Measurements from ENCODE around the gene PPIA. TPM values are rescaled to one million over a fixed set of nuclear protein-coding genes. Genes with fewer than 3 reads are reported as not detected.
A peak's percentile ranks its signal among the peaks of the same experiment; 100 is the strongest.
"Not testable (repeated sequence)": the region's sequence is repeated elsewhere in the genome, so short reads cannot be mapped to it uniquely, and the experiment has no call there.

PPIA gene
- total and polyA plus RNA-seq, 9 donors = 718 to 1,341 (median 860) TPM

GRCh38 chr7:44814919-44815318, 18.4 kb downstream of the PPIA start:
- no peaks in the 10 kb centered on the region for H3K27me3 ChIP-seq (ENCODE audit: control insufficient read depth, insufficient read depth, low read length)
- H3K9me3 ChIP-seq (replicated peaks; ENCODE audit: control insufficient read depth, low read depth, low read length) = no peaks in the 10 kb centered on the region
- no peaks in the 10 kb centered on the region for H3K36me3 ChIP-seq (ENCODE audit: control insufficient read depth, insufficient read depth, low read length)
- H3K27ac ChIP-seq (ENCODE audit: low read length) = no peak overlapping the region
- no peak overlapping the region for H3K4me3 ChIP-seq (ENCODE audit: low read length)
- H3K4me1 ChIP-seq (ENCODE audit: control insufficient read depth, insufficient read depth, low read length) = no peaks in the 10 kb centered on the region
- 71% methylated on average over 2 of the region's 2 CpGs for WGBS (ENCODE audit: insufficient coverage)
- no peak for DNase-seq

- H3K36me3 ChIP-seq (ENCODE audit: control insufficient read depth, insufficient read depth, low read length) = peaks cover under 1% of the 10 kb centered on the region
- WGBS (ENCODE audit: insufficient coverage) = no CpG with 5 or more reads among the region's 2 CpGs
These were observed 22.8 kb downstream of the PPIA start for GRCh38 chr7:44819292-44819691.

GRCh38 chr7:44823255-44823781, 26.8 kb downstream of the PPIA start:
- no peak overlapping the region for H3K4me3 ChIP-seq (ENCODE audit: low read length)
- H3K27ac ChIP-seq (ENCODE audit: low read length) = no peak overlapping the region
- H3K4me1 ChIP-seq (ENCODE audit: control insufficient read depth, insufficient read depth, low read length) = no peaks in the 10 kb centered on the region
- DNase-seq = no peak
- H3K36me3 ChIP-seq (ENCODE audit: control insufficient read depth, insufficient read depth, low read length) = peaks cover 18% of the 10 kb centered on the region
- WGBS (ENCODE audit: insufficient coverage) = 12% methylated on average over 1 of the region's 5 CpGs
- no peaks in the 10 kb centered on the region for H3K9me3 ChIP-seq (replicated peaks; ENCODE audit: control insufficient read depth, low read depth, low read length)
- H3K27me3 ChIP-seq (ENCODE audit: control insufficient read depth, insufficient read depth, low read length) = no peaks in the 10 kb centered on the region

More at GRCh38 chr7:44819292-44819691, 22.8 kb downstream of the PPIA start:
- Histone ChIP-seq H3K27ac (ENCODE audit: low read length) (no peak overlapping the region), H3K9me3 (replicated peaks; ENCODE audit: control insufficient read depth, low read depth, low read length) (no peaks in the 10 kb centered on the region), H3K4me1 (ENCODE audit: control insufficient read depth, insufficient read depth, low read length) (no peaks in the 10 kb centered on the region), H3K4me3 (ENCODE audit: low read length) (no peak overlapping the region), H3K27me3 (ENCODE audit: control insufficient read depth, insufficient read depth, low read length) (no peaks in the 10 kb centered on the region)
- DNase-seq = no peak

DNA sequence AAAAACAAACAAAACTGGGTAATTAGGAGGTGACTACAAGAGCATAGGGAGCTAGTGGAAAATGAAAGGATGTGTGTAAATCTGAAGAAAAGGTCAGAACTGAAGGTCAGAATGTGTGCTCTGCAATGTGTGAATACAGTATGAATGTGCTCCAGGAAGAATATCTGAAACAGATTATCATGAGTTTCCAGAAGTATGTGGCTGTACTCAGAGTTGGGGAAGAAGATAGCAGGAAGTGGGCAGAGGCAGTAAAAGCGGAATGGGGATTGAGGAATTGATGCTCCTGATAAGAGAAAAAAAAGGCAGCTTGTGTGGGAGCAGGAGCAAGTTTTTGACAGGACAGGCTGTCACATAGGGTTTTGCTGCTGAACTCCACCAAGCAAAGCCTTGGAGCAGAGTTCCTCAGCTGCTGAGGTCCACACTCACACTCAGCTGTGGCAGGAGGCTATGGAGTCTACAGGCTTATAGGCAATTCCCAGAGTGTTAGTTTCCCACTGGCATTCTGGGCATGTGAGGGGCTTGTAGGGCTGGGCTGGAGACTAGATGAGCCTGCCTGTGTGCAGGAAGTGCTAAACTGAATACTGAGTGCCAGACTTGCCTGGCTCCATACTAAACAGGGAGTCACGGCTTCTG, 28.5 kb downstream of the PPIA start:
- H3K9me3 ChIP-seq (replicated peaks; ENCODE audit: control insufficient read depth, low read depth, low read length) = no peaks in the 10 kb centered on the region
- WGBS (ENCODE audit: insufficient coverage) = 63% methylated on average over 1 of the region's 2 CpGs
- no peak overlapping the region for H3K4me3 ChIP-seq (ENCODE audit: low read length)
- H3K36me3 ChIP-seq (ENCODE audit: control insufficient read depth, insufficient read depth, low read length) = peaks cover 34% of the 10 kb centered on the region
- no peak for DNase-seq
- no peaks in the 10 kb centered on the region for H3K4me1 ChIP-seq (ENCODE audit: control insufficient read depth, insufficient read depth, low read length)
- no peak overlapping the region for H3K27ac ChIP-seq (ENCODE audit: low read length)
- H3K27me3 ChIP-seq (ENCODE audit: control insufficient read depth, insufficient read depth, low read length) = no peaks in the 10 kb centered on the region

DNA sequence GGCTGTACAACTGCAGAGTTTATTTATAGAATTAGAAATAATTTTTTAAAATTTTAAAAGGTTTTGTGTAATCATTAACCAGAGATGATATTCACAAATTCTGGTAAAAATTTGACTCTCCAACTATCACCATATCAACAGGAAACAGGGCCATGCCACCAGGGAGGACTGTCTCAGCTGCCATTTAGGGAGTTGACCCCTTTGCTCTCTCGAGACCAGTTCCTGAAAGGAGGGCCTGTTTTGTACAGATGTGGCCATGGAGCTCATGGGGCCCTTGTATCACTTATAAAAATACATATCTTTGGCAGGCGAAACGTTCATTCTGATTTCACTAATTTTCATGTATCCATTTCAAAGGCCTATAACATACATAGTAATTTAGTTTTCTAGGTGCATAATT, 31.1 kb downstream of the PPIA start:
- WGBS (ENCODE audit: insufficient coverage) = no CpG with 5 or more reads among the region's 3 CpGs
- H3K27ac ChIP-seq (ENCODE audit: low read length) = no peak overlapping the region
- no peaks in the 10 kb centered on the region for H3K9me3 ChIP-seq (replicated peaks; ENCODE audit: control insufficient read depth, low read depth, low read length)
- H3K4me3 ChIP-seq (ENCODE audit: low read length) = no peak overlapping the region
- peaks cover 43% of the 10 kb centered on the region for H3K36me3 ChIP-seq (ENCODE audit: control insufficient read depth, insufficient read depth, low read length)
- H3K4me1 ChIP-seq (ENCODE audit: control insufficient read depth, insufficient read depth, low read length) = no peaks in the 10 kb centered on the region
- no peaks in the 10 kb centered on the region for H3K27me3 ChIP-seq (ENCODE audit: control insufficient read depth, insufficient read depth, low read length)
- DNase-seq = no peak

DNA sequence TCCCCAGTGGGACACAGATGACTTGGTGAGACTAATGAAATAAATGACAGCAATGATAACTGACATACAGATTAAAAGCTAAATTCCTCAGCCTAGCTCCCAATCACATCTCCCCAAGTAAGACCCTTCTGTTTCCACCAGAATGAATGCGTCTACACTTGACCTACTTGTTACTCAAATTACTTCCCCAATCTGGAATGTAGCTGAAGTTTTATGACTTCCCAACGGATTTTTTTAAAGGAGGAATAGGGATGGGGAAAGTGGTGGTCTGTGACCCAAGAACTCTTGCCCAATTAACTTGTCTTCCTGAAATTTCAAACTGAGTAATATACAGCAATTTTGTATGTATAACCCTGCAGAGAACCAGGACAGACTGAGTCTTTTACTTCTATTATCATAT, 42.3 kb downstream of the PPIA start:
- Histone ChIP-seq H3K27me3 (ENCODE audit: control insufficient read depth, insufficient read depth, low read length) (no peaks in the 10 kb centered on the region), H3K4me1 (ENCODE audit: control insufficient read depth, insufficient read depth, low read length) (no peaks in the 10 kb centered on the region), H3K36me3 (ENCODE audit: control insufficient read depth, insufficient read depth, low read length) (peaks cover 40% of the 10 kb centered on the region), H3K4me3 (ENCODE audit: low read length) (no peak overlapping the region), H3K9me3 (replicated peaks; ENCODE audit: control insufficient read depth, low read depth, low read length) (no peaks in the 10 kb centered on the region), H3K27ac (ENCODE audit: low read length) (no peak overlapping the region)
- DNase-seq = no peak
- no CpG with 5 or more reads among the region's 2 CpGs for WGBS (ENCODE audit: insufficient coverage)

DNA sequence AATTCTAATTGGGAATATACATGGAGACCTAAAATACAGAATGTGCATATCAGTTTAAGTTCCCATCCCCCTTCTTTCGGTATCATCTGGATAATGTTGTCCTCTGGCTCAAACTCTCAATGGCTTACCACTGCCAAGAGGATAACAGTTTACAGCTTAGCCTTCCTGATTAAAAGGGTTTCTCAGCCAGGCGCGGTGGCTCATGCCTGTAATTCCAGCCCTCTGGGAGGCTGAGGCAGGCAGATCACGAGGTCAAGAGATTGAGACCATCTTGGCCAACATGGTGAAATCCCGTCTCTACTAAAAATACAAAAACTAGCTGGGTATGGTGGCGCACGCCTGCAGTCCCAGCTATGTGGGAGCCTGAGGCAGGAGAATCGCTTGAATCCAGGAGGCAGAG, 46.2 kb downstream of the PPIA start:
- peaks cover 24% of the 10 kb centered on the region for H3K36me3 ChIP-seq (ENCODE audit: control insufficient read depth, insufficient read depth, low read length)
- H3K9me3 ChIP-seq (replicated peaks; ENCODE audit: control insufficient read depth, low read depth, low read length); DNase-seq; H3K27ac ChIP-seq (ENCODE audit: low read length); H3K27me3 ChIP-seq (ENCODE audit: control insufficient read depth, insufficient read depth, low read length); H3K4me1 ChIP-seq (ENCODE audit: control insufficient read depth, insufficient read depth, low read length); H3K4me3 ChIP-seq (ENCODE audit: low read length): not testable (repeated sequence)
- no CpG with 5 or more reads among the region's 8 CpGs for WGBS (ENCODE audit: insufficient coverage)

- H3K4me3 ChIP-seq (ENCODE audit: low read length); H3K9me3 ChIP-seq (replicated peaks; ENCODE audit: control insufficient read depth, low read depth, low read length); H3K27me3 ChIP-seq (ENCODE audit: control insufficient read depth, insufficient read depth, low read length); H3K4me1 ChIP-seq (ENCODE audit: control insufficient read depth, insufficient read depth, low read length); DNase-seq; H3K27ac ChIP-seq (ENCODE audit: low read length): not testable (repeated sequence)
- 90% methylated on average over 2 of the region's 5 CpGs for WGBS (ENCODE audit: insufficient coverage)
- H3K36me3 ChIP-seq (ENCODE audit: control insufficient read depth, insufficient read depth, low read length) = peaks cover 21% of the 10 kb centered on the region
These were observed 47.0 kb downstream of the PPIA start for GRCh38 chr7:44843440-44843839.

- peaks cover 10% of the 10 kb centered on the region for H3K4me1 ChIP-seq (ENCODE audit: control insufficient read depth, insufficient read depth, low read length)
- no peaks in the 10 kb centered on the region for H3K27me3 ChIP-seq (ENCODE audit: control insufficient read depth, insufficient read depth, low read length)
- no peak overlapping the region for H3K4me3 ChIP-seq (ENCODE audit: low read length)
- no peak for DNase-seq
- H3K36me3 ChIP-seq (ENCODE audit: control insufficient read depth, insufficient read depth, low read length) = peaks cover 10% of the 10 kb centered on the region
- no peak overlapping the region for H3K27ac ChIP-seq (ENCODE audit: low read length)
- H3K9me3 ChIP-seq (replicated peaks; ENCODE audit: control insufficient read depth, low read depth, low read length) = no peaks in the 10 kb centered on the region
These were observed 49.0 kb downstream of the PPIA start for GRCh38 chr7:44845451-44845850.

DNA sequence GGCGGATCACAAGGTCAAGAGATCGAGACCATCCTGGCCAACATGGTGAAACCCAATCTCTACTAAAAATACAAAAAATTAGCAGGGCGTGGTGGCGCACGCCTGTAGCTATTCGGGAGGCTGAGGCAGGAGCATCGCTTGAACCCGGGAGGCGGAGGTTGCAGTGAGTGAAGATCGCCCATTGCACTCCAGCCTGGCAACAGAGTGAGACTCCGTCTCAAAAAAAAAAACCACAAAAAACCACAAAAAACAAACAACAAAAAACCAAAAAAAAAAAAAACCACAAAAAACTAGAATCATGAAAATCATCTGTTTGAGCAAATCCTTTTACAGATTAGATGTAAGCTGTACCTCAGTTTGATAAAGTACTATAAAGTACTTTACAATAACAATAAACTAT, 49.9 kb downstream of the PPIA start:
- H3K4me1 ChIP-seq (ENCODE audit: control insufficient read depth, insufficient read depth, low read length); H3K9me3 ChIP-seq (replicated peaks; ENCODE audit: control insufficient read depth, low read depth, low read length); DNase-seq; H3K36me3 ChIP-seq (ENCODE audit: control insufficient read depth, insufficient read depth, low read length); H3K27me3 ChIP-seq (ENCODE audit: control insufficient read depth, insufficient read depth, low read length): not testable (repeated sequence)
- Histone ChIP-seq H3K4me3 (ENCODE audit: low read length) (peak overlapping the region; percentile 72), H3K27ac (ENCODE audit: low read length) (peak overlapping the region; percentile 99)
- WGBS (ENCODE audit: insufficient coverage) = no CpG with 5 or more reads among the region's 11 CpGs

Measured in muscle of leg (tissue), 11 donors.